Measurements from ENCODE around the gene SORCS2. TPM values are rescaled to one million over a fixed set of nuclear protein-coding genes. Genes with fewer than 3 reads are reported as not detected.

The SORCS2 gene
- total and polyA plus RNA-seq, 2 of the 8 experiments (the other 6 are each of a cell fraction or from before 2014, with no cell fraction given) = 0.36 to 1.8 TPM

DNA sequence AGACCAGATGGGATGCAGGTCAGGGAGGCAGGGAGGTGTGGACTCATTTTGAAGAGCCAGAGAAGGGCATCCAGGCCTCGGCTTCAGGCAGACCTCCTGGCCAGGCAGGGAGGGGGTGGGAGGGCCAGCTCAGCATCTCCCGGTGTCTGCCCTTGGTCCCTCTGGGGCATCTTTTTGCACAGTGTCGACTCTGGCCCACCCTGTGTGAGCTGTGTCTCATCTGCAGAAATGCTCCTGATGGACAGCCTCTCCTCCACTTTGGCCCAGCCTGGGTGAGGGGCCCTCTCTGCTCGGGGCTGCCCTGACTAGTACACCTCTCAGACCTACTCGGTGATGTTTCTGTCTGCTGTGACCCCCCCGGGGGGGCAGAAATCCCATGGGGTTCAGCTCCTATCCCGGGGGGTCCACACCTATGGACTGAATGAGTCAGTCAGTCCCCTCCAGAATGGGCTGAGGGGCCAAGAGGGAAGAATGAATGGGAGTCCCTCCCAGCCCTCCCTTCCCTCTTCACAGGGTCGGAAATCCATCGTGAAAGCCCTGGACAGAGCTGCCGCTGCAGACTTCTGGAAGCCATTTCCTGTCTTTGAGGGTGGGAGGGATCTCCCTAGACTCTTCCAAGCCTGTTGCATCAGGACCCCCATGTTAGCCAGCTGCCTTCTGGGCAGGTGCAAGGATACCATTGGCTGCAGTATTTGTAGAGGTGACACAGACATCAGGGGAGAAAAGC lies 439.1 kb downstream of the SORCS2 start:
- Histone ChIP-seq H3K9me3 (ENCODE audit: insufficient read depth in 2 of 2, low read depth in 1 of 2, low read length in 1 of 2) (peaks cover 5 to 8% of the 10 kb centered on the region in 2 experiments; a peak in 3 of 4 replicates), H2BK12ac (ENCODE audit: low read depth, low read length) (no peak overlapping the region), H2BK120ac (replicated peaks; ENCODE audit: low read depth, low read length) (no peak overlapping the region), H4K20me1 (replicated peaks in 1 of 2; ENCODE audit: control insufficient read depth in 1 of 2, insufficient read depth in 2 of 2, low read length in 2 of 2) (no peaks in the 10 kb centered on the region), H3K27ac (ENCODE audit: low read depth, low read length) (no peak overlapping the region), H3K4ac (replicated peaks; ENCODE audit: insufficient read length, low read depth, low read length) (no peak overlapping the region), H2AFZ (ENCODE audit: low read length) (no peak overlapping the region), H4K8ac (ENCODE audit: extremely low read depth, insufficient read depth, low read length) (no peak overlapping the region), H3K27me3 (replicated peaks in 1 of 4; ENCODE audit: control insufficient read depth in 3 of 4, extremely low read depth in 1 of 4, insufficient read depth in 3 of 4, low read length in 3 of 4) (no peaks in the 10 kb centered on the region), H4K5ac (ENCODE audit: insufficient read length, low read depth, low read length) (no peak overlapping the region), H3K23ac (ENCODE audit: insufficient read length) (no peak overlapping the region), H3K23me2 (ENCODE audit: low read depth, low read length) (no peaks in the 10 kb centered on the region), H3K9ac (replicated peaks in 1 of 4; ENCODE audit: extremely low read depth in 1 of 4, low read depth in 3 of 4, low read length in 3 of 4) (no peak overlapping the region), H3K79me1 (ENCODE audit: low read depth, low read length) (no peaks in the 10 kb centered on the region), H2BK15ac (ENCODE audit: low read length) (no peak overlapping the region), H4K91ac (replicated peaks; ENCODE audit: insufficient read length, low read length) (no peak overlapping the region), H3K36me3 (ENCODE audit: control insufficient read depth in 2 of 4, insufficient read depth in 4 of 4, low read length in 3 of 4) (no peaks in the 10 kb centered on the region), H3K18ac (ENCODE audit: extremely low read depth, low read length) (no peak overlapping the region), H2AK5ac (ENCODE audit: low read depth, low read length) (no peak overlapping the region), H3K4me1 (replicated peaks in 1 of 4; ENCODE audit: control insufficient read depth in 3 of 4, insufficient read depth in 4 of 4, low read length in 3 of 4) (peaks cover 0 to 2% (median 0%) of the 10 kb centered on the region in 4 experiments; a peak in 1 of 7 replicates), H3K79me2 (ENCODE audit: control insufficient read depth in 1 of 2, insufficient read depth in 2 of 2, low read length in 2 of 2) (no peaks in the 10 kb centered on the region), H3K4me2 (ENCODE audit: insufficient read depth in 1 of 2, low read depth in 2 of 2, low read length in 2 of 2) (no peak overlapping the region), H2BK5ac (ENCODE audit: low read depth, low read length) (no peak overlapping the region), H3K56ac (replicated peaks; ENCODE audit: insufficient read length, low read depth, low read length) (no peak overlapping the region), H2BK20ac (ENCODE audit: low read length) (no peak overlapping the region), H3K4me3 (ENCODE audit: extremely low read depth in 1 of 4, insufficient read depth in 2 of 4, low read depth in 3 of 4, low read length in 4 of 4) (no peak overlapping the region), H3K14ac (ENCODE audit: insufficient read length) (no peak overlapping the region)
- FAIRE-seq = no peak
- CTCF ChIA-PET (ENCODE audit: partially characterized antibody) = interaction anchor here (0.6 to 0.8 kb wide), 4 partner anchors 16 to 434 kb away, joined by 3 read pairs; no protein-coding TSS in a partner anchor
- POLR2A ChIA-PET (ENCODE audit: partially characterized antibody) = no interaction called here
- 87% methylated on average over 7 of the region's 10 CpGs; no CpG with 5 or more reads in 1 of the 2 experiments for WGBS, 2 experiments (ENCODE audit: extremely low coverage in 1 of 2, insufficient coverage in 1 of 2, insufficient read length in 1 of 2, insufficient replicate concordance in 2 of 2, low coverage in 1 of 2, low lambda C conversion rate in 2 of 2, missing lambda C conversion rate in 1 of 2)
- DNase-seq (ENCODE audit: low read depth in 1 of 2, low spot score in 2 of 2) = no peak
- no peak for TF ChIP-seq CREB1 (IDR thresholded peaks at IDR 0.05)
- TF ChIP-seq ASH2L (IDR thresholded peaks at IDR 0.05; ENCODE audit: low read length) = no peak
- no peak for TF ChIP-seq HDAC6 (IDR thresholded peaks at IDR 0.05; ENCODE audit: low read depth, low read length)
- TF ChIP-seq, protein P1, sequence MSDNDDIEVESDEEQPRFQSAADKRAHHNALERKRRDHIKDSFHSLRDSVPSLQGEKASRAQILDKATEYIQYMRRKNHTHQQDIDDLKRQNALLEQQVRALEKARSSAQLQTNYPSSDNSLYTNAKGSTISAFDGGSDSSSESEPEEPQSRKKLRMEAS (IDR thresholded peaks at IDR 0.05) = no peak
- TF ChIP-seq JUND (IDR thresholded peaks at IDR 0.05; ENCODE audit: low read length) = no peak
- no peak for TF ChIP-seq POLR2A (IDR thresholded peaks at IDR 0.05; ENCODE audit: control extremely low read depth in 1 of 2, low read depth in 2 of 2, low read length in 2 of 2)
- TF ChIP-seq NRF1 (IDR thresholded peaks at IDR 0.05; ENCODE audit: low read depth, low read length) = no peak
- no peak for TF ChIP-seq RNF2 (IDR thresholded peaks at IDR 0.05; ENCODE audit: borderline replicate concordance, low read depth, low read length, missing control alignments, poor library complexity, severe bottlenecking)
- TF ChIP-seq EGR1 (IDR thresholded peaks at IDR 0.05; ENCODE audit: borderline replicate concordance, low read depth, low read length) = no peak
- no peak for TF ChIP-seq BACH1 (IDR thresholded peaks at IDR 0.05; ENCODE audit: low read length)
- TF ChIP-seq TCF12 (IDR thresholded peaks at IDR 0.05; ENCODE audit: low read depth, low read length) = no peak
- TF ChIP-seq, protein P2, sequence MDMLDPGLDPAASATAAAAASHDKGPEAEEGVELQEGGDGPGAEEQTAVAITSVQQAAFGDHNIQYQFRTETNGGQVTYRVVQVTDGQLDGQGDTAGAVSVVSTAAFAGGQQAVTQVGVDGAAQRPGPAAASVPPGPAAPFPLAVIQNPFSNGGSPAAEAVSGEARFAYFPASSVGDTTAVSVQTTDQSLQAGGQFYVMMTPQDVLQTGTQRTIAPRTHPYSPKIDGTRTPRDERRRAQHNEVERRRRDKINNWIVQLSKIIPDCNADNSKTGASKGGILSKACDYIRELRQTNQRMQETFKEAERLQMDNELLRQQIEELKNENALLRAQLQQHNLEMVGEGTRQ (IDR thresholded peaks at IDR 0.05; ENCODE audit: low read length) = no peak
- TF ChIP-seq YY1 (IDR thresholded peaks at IDR 0.05; ENCODE audit: low read depth, low read length) = no peak
